Suprapubic skin (tissue), 3 donors: ENCODE results near the gene EVL.

Experiments
- CTCF ChIP-seq, 2 donors: fragments of 200-600 bp in 1 of 2; fragments of 450-650 bp in 1 of 2; sonication (generic) in 1 of 2; IDR thresholded peaks; one replicate each; pipeline ENCODE4 v1.5.1; 2016 to 2019; ENCODE audit warnings: antibody characterized with exemption in 2 of 2, mild to moderate bottlenecking in 1 of 2, moderate library complexity in 1 of 2
- EP300 ChIP-seq: sonication (generic); formaldehyde crosslinking; IDR thresholded peaks from one replicate; pipeline ENCODE4 v1.6.1; 2017; ENCODE audit warnings: antibody characterized with exemption
- POLR2A ChIP-seq, 2 donors: fragments of 450-650 bp; IDR thresholded peaks; one replicate each; pipeline ENCODE4 v1.6.1; 2017; ENCODE audit warnings: antibody characterized with exemption in 2 of 2, mild to moderate bottlenecking in 2 of 2, moderate library complexity in 2 of 2

- TF ChIP-seq POLR2A (IDR thresholded peaks at IDR 0.05), result no peak
- TF ChIP-seq CTCF (IDR thresholded peaks at IDR 0.05), result no peak
- TF ChIP-seq EP300, result no peak
These were observed 123.3 kb downstream of the EVL start for GRCh38 chr14:100188392-100189030.
